ENCODE data around the gene REEP3.
"Not testable (repeated sequence)": the region's sequence is repeated elsewhere in the genome, so short reads cannot be mapped to it uniquely, and the experiment has no call there.

Gene REEP3

GRCh38 chr10:63631991-63632390 lies 110.8 kb downstream of the REEP3 start:
- no peak for FAIRE-seq

GRCh38 chr10:63633677-63634487 lies 112.7 kb downstream of the REEP3 start:
- no peak for FAIRE-seq

- FAIRE-seq = no peak
Measured at GRCh38 chr10:63634488-63635065, 113.4 kb downstream of the REEP3 start.

- FAIRE-seq = no peak
Measured at GRCh38 chr10:63636812-63637211, 115.6 kb downstream of the REEP3 start.

- no peak for FAIRE-seq
Measured at GRCh38 chr10:63637901-63638327, 116.7 kb downstream of the REEP3 start.

GRCh38 chr10:63641366-63641765 lies 120.2 kb downstream of the REEP3 start:
- FAIRE-seq = peak; percentile 43

GRCh38 chr10:63641799-63642198 lies 120.6 kb downstream of the REEP3 start:
- no peak for FAIRE-seq

- FAIRE-seq = no peak
Measured at GRCh38 chr10:63642808-63643207, 121.6 kb downstream of the REEP3 start.

GRCh38 chr10:63644418-63645142 lies 123.4 kb downstream of the REEP3 start:
- FAIRE-seq = no peak

- no peak for FAIRE-seq
Measured at GRCh38 chr10:63645195-63645594, 124.0 kb downstream of the REEP3 start.

- no peak for FAIRE-seq
Measured at GRCh38 chr10:63646491-63646890, 125.3 kb downstream of the REEP3 start.

- no peak for FAIRE-seq
Measured at GRCh38 chr10:63651864-63652263, 130.7 kb downstream of the REEP3 start.

- no peak for FAIRE-seq
Measured at GRCh38 chr10:63653747-63654146, 132.5 kb downstream of the REEP3 start.

GRCh38 chr10:63657761-63658160 lies 136.6 kb downstream of the REEP3 start:
- FAIRE-seq = no peak

- not testable (repeated sequence) for FAIRE-seq
Measured at GRCh38 chr10:63660941-63661340, 139.7 kb downstream of the REEP3 start.

GRCh38 chr10:63661347-63661746 lies 140.1 kb downstream of the REEP3 start:
- FAIRE-seq = no peak

GRCh38 chr10:63664341-63664885 lies 143.2 kb downstream of the REEP3 start:
- FAIRE-seq = peak; percentile 70

GRCh38 chr10:63665006-63665580 lies 143.9 kb downstream of the REEP3 start:
- not testable (repeated sequence) for FAIRE-seq

GRCh38 chr10:63665670-63666134 lies 144.5 kb downstream of the REEP3 start:
- FAIRE-seq = no peak

- peak; percentile 51 for FAIRE-seq
Measured at GRCh38 chr10:63666836-63667383, 145.7 kb downstream of the REEP3 start.

- peak; percentile 72 for FAIRE-seq
Measured at GRCh38 chr10:63667596-63668480, 146.6 kb downstream of the REEP3 start.

Measured in endometrium (tissue), 2 donors.